WTC11 (cell line): ENCODE data around the gene SIRPG.

ENCODE experiments used
- CREB1 ChIP-seq: sonication (generic); formaldehyde crosslinking; IDR thresholded peaks from 2 replicates; pipeline ENCODE4 v1.8.0; 2023; ENCODE audit warnings: mild to moderate bottlenecking, missing genetic modification reagents
- CTCF ChIP-seq: fragments of 200-600 bp; IDR thresholded peaks from 2 replicates; pipeline ENCODE4 v1.8.0; 2022; ENCODE audit warnings: antibody characterized with exemption
- GABPB1 ChIP-seq: sonication (generic); formaldehyde crosslinking; IDR thresholded peaks from 2 replicates; pipeline ENCODE4 v1.8.1; 2023; ENCODE audit warnings: mild to moderate bottlenecking, missing genetic modification reagents
- SOX15 ChIP-seq: fragments of 250-450 bp; sonication (Bioruptor Pico); IDR thresholded peaks from 2 replicates; pipeline ENCODE4 v1.9.0; 2021; ENCODE audit warnings: mild to moderate bottlenecking
- TEAD4 ChIP-seq: sonication (generic); formaldehyde crosslinking; IDR thresholded peaks from 2 replicates; pipeline ENCODE4 v1.8.0; 2022; ENCODE audit warnings: mild to moderate bottlenecking, missing genetic modification reagents

GRCh38 chr20:1618479-1618878 is 39.1 kb downstream of the SIRPG start:
- no peak for TF ChIP-seq TEAD4 (CRISPR knock-in tag)
- no peak for TF ChIP-seq CTCF
- TF ChIP-seq CREB1 (CRISPR knock-in tag): no peak
- TF ChIP-seq GABPB1 (CRISPR knock-in tag): no peak
- TF ChIP-seq SOX15: no peak
